Smooth muscle cell (in vitro differentiated cells): ENCODE data around the gene ADGRG7. TPM values are rescaled to one million over a fixed set of nuclear protein-coding genes. Genes with fewer than 3 reads are reported as not detected.

ENCODE experiments used
- DNase-seq: peaks from one replicate; lab custom pipeline; 2025; ENCODE audit not compliant: unreplicated experiment; lab: John Stamatoyannopoulos, UW
- H2AFZ ChIP-seq: fragments of 200-600 bp; sonication (generic); 2 replicates; pipeline ENCODE4 v1.6.0; 2016; ENCODE audit warnings: antibody characterized with exemption, low read depth, mild to moderate bottlenecking
- H3F3A ChIP-seq: fragments of 200-600 bp; sonication (generic); 2 replicates; pipeline ENCODE4 v1.6.0; 2017; ENCODE audit warnings: antibody characterized with exemption, low read depth
- H3K27ac ChIP-seq: fragments of 200-600 bp; sonication (generic); 2 replicates; pipeline ENCODE4 v1.5.1; 2016; ENCODE audit warnings: low read depth, mild to moderate bottlenecking
- H3K27me3 ChIP-seq: fragments of 200-600 bp; sonication (generic); 2 replicates; pipeline ENCODE4 v1.6.1; 2016; ENCODE audit warnings: low read depth, mild to moderate bottlenecking
- H3K36me3 ChIP-seq: fragments of 200-600 bp; sonication (generic); 2 replicates; pipeline ENCODE4 v1.5.1; 2016; ENCODE audit warnings: low read depth
- H3K4me1 ChIP-seq: fragments of 200-600 bp; sonication (generic); 2 replicates; pipeline ENCODE4 v1.5.1; 2016; ENCODE audit warnings: low read depth
- H3K4me2 ChIP-seq: fragments of 200-600 bp; sonication (generic); 2 replicates; pipeline ENCODE4 v1.6.0; 2016; ENCODE audit warnings: mild to moderate bottlenecking
- H3K4me3 ChIP-seq: fragments of 200-600 bp; sonication (generic); 2 replicates; pipeline ENCODE4 v1.5.1; 2016; ENCODE audit warnings: mild to moderate bottlenecking
- H3K79me2 ChIP-seq: fragments of 200-600 bp; sonication (generic); 2 replicates; pipeline ENCODE4 v1.6.0; 2016; ENCODE audit warnings: low read depth, mild to moderate bottlenecking
- H3K9ac ChIP-seq: fragments of 200-600 bp; sonication (generic); 2 replicates; pipeline ENCODE4 v1.6.0; 2016; ENCODE audit warnings: low read depth
- H3K9me3 ChIP-seq: fragments of 200-600 bp; sonication (generic); replicated peaks from 2 replicates; pipeline ENCODE4 v1.5.1; 2016; ENCODE audit warnings: low read depth
- H4K20me1 ChIP-seq: fragments of 200-600 bp; sonication (generic); 2 replicates; pipeline ENCODE4 v1.6.0; 2016; ENCODE audit warnings: low read depth
- CTCF ChIP-seq: fragments of 200-600 bp; sonication (generic); IDR thresholded peaks from 2 replicates; pipeline ENCODE4 v1.5.1; 2017; ENCODE audit warnings: borderline replicate concordance, mild to moderate bottlenecking, antibody characterized with exemption; ENCODE audit not compliant: insufficient read depth, poor library complexity, severe bottlenecking
- WGBS: methylation state at CpG from one replicate; pipeline ENCODE4 v1.1.7; 2016; ENCODE audit warnings: low lambda C conversion rate; 5-methylcytosine and 5-hydroxymethylcytosine counted together
- polyA plus RNA-seq: library from polyadenylated mRNA; unstranded; fragments of >200 nt; fragmentation: Nextera tagmentation; extraction: Ambion mirVana; gene quantifications from 2 replicates; pipeline ENCODE4 v1.2.1, GENCODE V29; 2016
- total RNA-seq: library from RNA; depleted of rRNA; stranded (reverse); fragments of >200 nt; gene quantifications from 2 replicates; pipeline ENCODE4 v1.2.3, GENCODE V29; 2014

The ADGRG7 gene
- total and polyA plus RNA-seq, 2 experiments from 2014 or later: 0.04 TPM; not detected in 1

- Histone ChIP-seq H4K20me1 (no peaks in the 10 kb centered on the region), H2AFZ (no peak overlapping the region), H3K9ac (no peak overlapping the region), H3K4me1 (no peaks in the 10 kb centered on the region), H3K79me2 (no peaks in the 10 kb centered on the region), H3K9me3 (no peaks in the 10 kb centered on the region), H3K27me3 (no peaks in the 10 kb centered on the region), H3K4me3 (no peak overlapping the region), H3K27ac (no peak overlapping the region), H3K4me2 (no peak overlapping the region), H3K36me3 (peaks cover 17% of the 10 kb centered on the region), H3F3A (peaks cover 7% of the 10 kb centered on the region)
- 98% methylated on average over 3 of the region's 3 CpGs for WGBS
- no peak for DNase-seq
- no peak for TF ChIP-seq CTCF
Observed at GRCh38 chr3:100574536-100574935, 34.9 kb upstream of the ADGRG7 start.

GRCh38 chr3:100575704-100576103 is 33.7 kb upstream of the ADGRG7 start:
- no peak for TF ChIP-seq CTCF
- Histone ChIP-seq H3K9me3 (no peaks in the 10 kb centered on the region), H3K4me2 (no peak overlapping the region), H4K20me1 (no peaks in the 10 kb centered on the region), H3F3A (peaks cover 7% of the 10 kb centered on the region), H3K4me1 (no peaks in the 10 kb centered on the region), H3K27me3 (no peaks in the 10 kb centered on the region), H2AFZ (no peak overlapping the region), H3K36me3 (peaks cover 12% of the 10 kb centered on the region), H3K27ac (no peak overlapping the region), H3K79me2 (no peaks in the 10 kb centered on the region), H3K4me3 (no peak overlapping the region), H3K9ac (no peak overlapping the region)
- DNase-seq: no peak
- WGBS: 98% methylated on average over 6 of the region's 6 CpGs

- WGBS: 58% methylated on average over 1 of the region's 1 CpG
- no peak for DNase-seq
- H3K27me3 ChIP-seq: no peaks in the 10 kb centered on the region
- H3K36me3 ChIP-seq: peaks cover 7% of the 10 kb centered on the region
- no peak overlapping the region for H2AFZ ChIP-seq
- H3K4me1 ChIP-seq: no peaks in the 10 kb centered on the region
- no peaks in the 10 kb centered on the region for H3K79me2 ChIP-seq
- no peak overlapping the region for H3K4me2 ChIP-seq
- H3K9ac ChIP-seq: no peak overlapping the region
- no peak for TF ChIP-seq CTCF
- no peak overlapping the region for H3K27ac ChIP-seq
- H3K9me3 ChIP-seq: no peaks in the 10 kb centered on the region
- no peaks in the 10 kb centered on the region for H4K20me1 ChIP-seq
- H3K4me3 ChIP-seq: no peak overlapping the region
- H3F3A ChIP-seq: peaks cover 8% of the 10 kb centered on the region
Observed at GRCh38 chr3:100577382-100578008, 31.9 kb upstream of the ADGRG7 start.

GRCh38 chr3:100578646-100579045 is 30.8 kb upstream of the ADGRG7 start:
- Histone ChIP-seq H2AFZ (no peak overlapping the region), H3K4me3 (no peak overlapping the region), H3K36me3 (peaks cover 7% of the 10 kb centered on the region), H3K9ac (no peak overlapping the region), H3K79me2 (no peaks in the 10 kb centered on the region), H4K20me1 (no peaks in the 10 kb centered on the region), H3K27me3 (no peaks in the 10 kb centered on the region), H3K4me1 (peaks cover 4% of the 10 kb centered on the region), H3K9me3 (no peaks in the 10 kb centered on the region), H3K27ac (no peak overlapping the region), H3K4me2 (no peak overlapping the region), H3F3A (peaks cover 11% of the 10 kb centered on the region)
- TF ChIP-seq CTCF: no peak
- no peak for DNase-seq
